GM21447 (cell line): Measurements from ENCODE around the gene ITPRIPL2.

ENCODE experiments used
- ATAC-seq: cut with Tn5 transposase; IDR thresholded peaks from one replicate; pipeline ENCODE4 v1.9.1; 2021; ENCODE audit not compliant: unreplicated experiment

The ITPRIPL2 gene

DNA sequence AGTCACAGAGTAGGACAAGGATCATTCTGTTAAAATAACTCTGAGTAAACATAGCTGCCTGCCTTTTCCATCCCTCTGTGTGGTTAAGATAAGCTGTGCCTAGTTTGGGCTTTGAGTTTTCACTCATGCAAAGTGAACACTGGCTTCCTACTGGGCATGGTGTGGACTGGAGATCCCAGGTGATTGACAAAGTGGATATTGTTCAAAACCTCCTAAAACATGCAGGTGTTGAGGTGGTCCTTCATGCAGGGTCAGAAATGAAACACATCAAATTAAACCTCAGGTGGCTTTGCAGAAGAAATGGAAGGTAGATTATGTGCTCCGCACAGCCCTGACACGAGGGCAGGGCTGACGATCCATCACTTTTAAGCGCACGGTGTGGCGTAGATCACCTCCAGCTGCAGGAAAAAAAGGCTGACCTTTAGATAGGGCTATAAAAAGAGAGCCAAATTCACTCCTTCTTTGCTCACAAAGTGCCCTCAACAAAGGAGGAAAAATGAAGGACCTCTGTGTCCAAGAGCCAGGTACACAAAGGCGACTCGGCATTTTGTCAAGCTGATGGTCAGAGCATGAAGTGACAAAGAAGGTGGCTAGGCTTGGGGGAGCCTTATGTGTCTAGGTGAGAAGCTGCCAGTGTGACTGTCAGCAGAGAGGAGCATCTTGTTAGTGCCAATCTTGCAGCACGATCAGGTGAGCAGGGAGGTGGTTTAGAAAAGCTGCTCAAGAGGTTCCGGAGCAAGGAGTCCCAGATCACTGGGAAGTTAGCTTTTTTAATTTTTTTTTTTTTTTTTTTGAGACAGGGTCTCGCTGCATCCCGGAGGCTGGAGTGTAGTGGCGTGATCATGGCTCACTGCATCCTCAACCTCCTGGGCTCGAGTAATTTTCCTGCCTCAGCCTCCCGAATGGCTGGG is 19.9 kb upstream of the ITPRIPL2 start:
- ATAC-seq: no peak

- no peak for ATAC-seq
Measured at GRCh38 chr16:19094542-19095365, 19.0 kb upstream of the ITPRIPL2 start.

- no peak for ATAC-seq
Measured at GRCh38 chr16:19095654-19096053, 18.1 kb upstream of the ITPRIPL2 start.

DNA sequence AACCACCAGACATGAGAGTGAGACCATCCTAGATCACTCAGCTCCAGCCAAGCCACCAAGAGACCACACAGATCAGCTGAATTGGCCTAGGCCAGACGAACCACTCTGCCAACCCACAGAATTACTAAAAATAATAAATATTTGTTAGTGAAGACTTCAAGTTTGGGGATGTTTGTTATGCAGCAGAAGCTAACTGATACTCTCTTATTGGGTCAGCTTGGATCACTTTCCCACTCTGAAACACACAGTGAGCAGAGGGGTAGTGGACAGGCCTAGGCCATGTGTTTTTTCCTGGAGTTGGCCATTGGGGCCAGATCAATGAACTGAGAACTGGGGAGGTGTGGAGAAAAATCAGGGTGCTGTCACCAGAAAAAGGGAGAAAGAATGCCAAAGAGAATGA is 15.6 kb upstream of the ITPRIPL2 start:
- ATAC-seq: no peak

DNA sequence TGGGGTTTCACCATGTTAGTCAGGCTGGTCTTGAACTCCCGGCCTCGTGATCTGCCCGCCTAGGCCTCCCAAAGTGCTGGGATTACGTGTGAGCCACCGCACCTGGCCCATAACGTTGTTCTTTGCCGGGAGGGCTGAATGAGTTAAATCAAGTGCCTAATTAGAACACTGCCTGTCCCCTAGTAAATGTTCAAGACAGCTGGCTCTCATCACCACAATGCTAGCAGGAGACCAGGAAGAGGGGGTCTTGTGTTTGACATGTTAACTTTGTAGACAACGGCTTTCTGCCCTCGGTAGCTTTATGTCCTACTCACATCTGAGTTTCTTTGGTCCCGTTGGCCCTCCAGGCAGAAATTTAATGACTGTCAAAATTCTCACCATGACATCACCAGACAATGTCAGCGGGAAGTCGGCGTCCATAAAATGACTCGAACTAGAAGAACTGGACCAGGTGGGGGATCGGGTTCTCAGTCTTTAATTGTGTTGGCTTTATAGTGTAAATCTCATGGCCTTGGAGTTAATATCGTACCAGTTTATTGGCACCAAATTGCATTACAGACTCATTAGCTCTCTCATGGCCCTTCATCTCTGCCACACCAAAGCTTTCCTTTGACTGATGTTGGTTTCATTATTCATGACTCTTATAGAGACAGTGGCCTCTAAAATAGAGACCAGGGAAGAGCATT is 11.4 kb upstream of the ITPRIPL2 start:
- ATAC-seq: no peak

DNA sequence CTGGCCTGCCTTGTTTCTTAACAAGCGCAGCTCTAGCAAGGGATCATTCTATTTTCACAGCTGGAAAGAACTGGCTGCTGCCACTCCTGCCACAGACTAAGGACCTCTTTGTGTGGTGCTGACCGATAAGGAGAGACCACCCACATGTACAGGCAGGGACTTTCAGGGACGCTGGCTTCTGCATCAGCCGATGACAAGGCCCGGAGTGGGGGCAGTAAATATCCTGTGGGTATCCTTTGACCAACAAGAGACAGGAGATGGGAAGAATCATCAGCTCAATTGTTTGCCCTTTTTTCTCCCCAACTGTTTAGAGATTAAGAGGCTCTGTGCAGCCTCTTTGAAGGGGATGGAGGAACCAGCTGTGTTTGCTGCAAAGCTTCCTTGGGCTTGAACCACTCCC is 9.2 kb upstream of the ITPRIPL2 start:
- no peak for ATAC-seq

GRCh38 chr16:19105131-19105530 is 8.6 kb upstream of the ITPRIPL2 start:
- no peak for ATAC-seq

GRCh38 chr16:19105891-19106624 is 7.7 kb upstream of the ITPRIPL2 start:
- ATAC-seq: no peak

DNA sequence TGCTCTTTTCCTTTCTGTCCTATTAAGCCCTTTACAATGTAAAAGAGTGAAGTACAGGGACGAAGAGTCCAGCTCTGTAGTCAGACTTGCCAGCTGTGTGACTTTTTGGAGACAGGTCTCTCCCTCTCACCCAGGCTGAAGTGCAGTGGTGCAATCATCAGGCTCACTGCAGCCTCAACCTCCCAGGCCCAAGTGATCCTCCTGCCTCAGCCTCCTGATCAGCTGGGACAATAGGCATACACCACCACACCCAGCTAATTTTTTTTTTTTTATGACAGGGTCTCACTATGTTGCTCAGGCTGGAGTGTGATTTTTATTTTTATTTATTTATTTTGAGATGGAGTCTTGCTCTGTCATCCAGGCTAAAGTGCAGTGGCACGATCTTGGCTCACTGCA is 7.1 kb upstream of the ITPRIPL2 start:
- ATAC-seq: no peak

- ATAC-seq: no peak
Measured at GRCh38 chr16:19108409-19109287, 5.1 kb upstream of the ITPRIPL2 start.

- no peak for ATAC-seq
Measured at GRCh38 chr16:19109288-19109664, 4.5 kb upstream of the ITPRIPL2 start.

GRCh38 chr16:19110537-19111360 is 3.0 kb upstream of the ITPRIPL2 start:
- no peak for ATAC-seq

DNA sequence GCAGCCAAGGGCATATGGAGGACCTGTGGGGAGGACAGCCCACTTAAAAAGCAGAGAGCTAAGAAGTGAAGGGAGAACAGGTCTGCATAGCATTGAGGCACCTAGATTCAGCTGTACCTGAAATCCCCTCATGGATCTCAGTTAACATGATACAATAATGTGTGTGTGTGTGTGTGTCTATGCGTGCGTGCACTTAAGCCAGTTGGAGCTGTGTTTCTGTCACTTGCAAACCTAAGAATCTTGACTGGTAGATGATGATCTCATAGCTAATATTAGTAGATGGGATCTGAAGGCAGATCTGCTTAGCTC is 1.7 kb upstream of the ITPRIPL2 start:
- ATAC-seq: no peak

DNA sequence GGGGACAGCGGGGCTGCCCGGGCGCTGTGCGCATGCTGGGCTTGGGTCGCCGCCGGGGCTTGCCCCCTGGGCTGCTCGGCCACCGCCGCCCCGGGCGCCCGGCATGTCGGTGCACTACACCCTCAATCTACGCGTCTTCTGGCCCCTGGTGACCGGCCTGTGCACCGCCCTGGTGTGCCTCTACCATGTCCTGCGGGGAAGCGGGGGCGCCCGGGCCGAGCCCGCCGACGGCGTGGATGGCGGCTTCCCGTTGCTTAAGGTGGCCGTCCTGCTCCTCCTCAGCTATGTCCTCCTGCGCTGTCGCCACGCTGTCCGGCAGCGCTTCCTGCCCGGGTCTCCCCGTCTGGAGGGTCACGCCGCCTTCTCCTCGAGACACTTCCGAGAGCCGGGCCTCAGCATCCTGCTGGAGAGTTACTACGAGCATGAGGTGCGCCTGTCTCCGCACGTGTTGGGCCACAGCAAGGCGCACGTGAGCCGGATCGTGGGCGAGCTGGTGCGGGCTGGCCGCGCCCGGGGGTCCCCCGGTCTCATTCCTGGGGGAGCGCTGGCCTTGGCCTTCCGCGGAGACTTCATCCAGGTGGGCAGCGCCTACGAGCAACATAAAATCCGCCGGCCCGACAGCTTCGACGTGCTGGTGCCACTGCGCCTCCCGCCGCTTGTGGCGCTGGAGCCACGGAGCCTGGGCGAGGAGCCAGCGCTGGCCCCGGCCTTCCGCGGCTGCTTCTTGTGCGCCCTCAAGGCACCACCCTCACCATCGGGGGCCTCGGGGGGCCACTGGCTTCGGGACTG is 789 bp downstream of the ITPRIPL2 start:
- ATAC-seq: no peak

DNA sequence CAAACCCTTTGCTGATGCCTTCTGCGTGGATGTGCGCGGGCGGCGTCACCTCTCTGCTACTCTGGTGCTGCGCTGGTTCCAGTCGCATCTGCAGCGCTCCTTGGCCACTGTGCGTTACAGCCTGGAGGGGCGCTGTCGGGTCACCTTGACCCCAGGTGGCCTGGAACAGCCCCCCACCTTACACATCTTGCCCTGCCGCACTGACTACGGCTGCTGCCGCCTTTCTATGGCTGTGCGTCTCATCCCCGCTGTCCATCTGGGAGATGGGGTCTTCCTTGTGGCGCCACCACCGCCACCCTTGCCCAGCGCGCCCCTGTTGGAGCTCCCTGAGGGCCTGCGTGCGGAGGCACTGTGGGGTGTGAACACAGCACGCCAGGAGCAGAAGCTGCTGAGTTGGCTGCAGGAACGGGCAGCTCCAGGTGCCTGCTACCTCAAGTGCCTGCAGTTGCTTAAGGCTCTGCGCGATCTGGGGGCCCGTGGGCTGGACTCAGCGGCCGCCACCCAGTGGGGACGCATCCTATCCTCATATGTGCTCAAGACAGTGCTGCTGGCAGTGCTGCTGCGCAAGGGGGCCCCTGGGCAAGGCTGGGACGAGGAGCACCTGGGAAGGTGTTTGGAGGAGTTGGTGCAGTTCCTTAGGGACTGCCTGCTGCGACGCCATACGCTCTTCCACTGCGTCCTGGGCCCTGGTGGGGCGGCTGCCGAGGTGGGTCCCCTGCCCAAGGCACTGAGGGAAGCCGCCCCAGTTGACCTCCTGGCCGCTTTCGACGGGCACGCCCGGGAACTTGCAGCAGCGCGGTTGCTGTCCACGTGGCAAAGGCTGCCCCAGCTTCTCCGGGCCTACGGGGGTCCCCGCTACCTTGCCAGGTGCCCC is 1.6 kb downstream of the ITPRIPL2 start:
- ATAC-seq: no peak

GRCh38 chr16:19116711-19117449 is 3.1 kb downstream of the ITPRIPL2 start:
- no peak for ATAC-seq

GRCh38 chr16:19118938-19119431 is 5.2 kb downstream of the ITPRIPL2 start:
- no peak for ATAC-seq
